Epithelial cell of esophagus (primary cell): ENCODE results near the gene MEG3.

Experiments
- DNase-seq: peaks from one replicate; pipeline ENCODE4 v3.0.0; 2010; ENCODE audit warnings: low read depth
- H3K4me3 ChIP-seq: 2 replicates; pipeline ENCODE4 v1.5.1; 2011; ENCODE audit warnings: mild to moderate bottlenecking, low read length, control low read depth
- CTCF ChIP-seq: IDR thresholded peaks from 2 replicates; pipeline ENCODE4 v1.5.1; 2011; ENCODE audit warnings: low read depth, mild to moderate bottlenecking, low read length, control low read depth, inconsistent platforms; ENCODE audit not compliant: insufficient read depth; ENCODE audit errors: missing control alignments

The MEG3 gene

GRCh38 chr14:100834794-100835547 is 9.1 kb downstream of the MEG3 start:
- TF ChIP-seq CTCF: no peak
- H3K4me3 ChIP-seq: no peak overlapping the region
- DNase-seq: no peak

- no peak for DNase-seq
- TF ChIP-seq CTCF: no peak
- no peak overlapping the region for H3K4me3 ChIP-seq
These were observed 9.8 kb downstream of the MEG3 start for GRCh38 chr14:100835548-100836310.

GRCh38 chr14:100836311-100836805 is 10.4 kb downstream of the MEG3 start:
- TF ChIP-seq CTCF: no peak
- no peak overlapping the region for H3K4me3 ChIP-seq
- DNase-seq: no peak

- H3K4me3 ChIP-seq: no peak overlapping the region
- no peak for TF ChIP-seq CTCF
- no peak for DNase-seq
These were observed 11.3 kb downstream of the MEG3 start for GRCh38 chr14:100836941-100837804.

- no peak overlapping the region for H3K4me3 ChIP-seq
- no peak for DNase-seq
- no peak for TF ChIP-seq CTCF
These were observed 12.0 kb downstream of the MEG3 start for GRCh38 chr14:100837805-100838350.

GRCh38 chr14:100838493-100839314 is 12.8 kb downstream of the MEG3 start:
- TF ChIP-seq CTCF: no peak

More at GRCh38 chr14:100838493-100839314, 12.8 kb downstream of the MEG3 start:
- no peak for DNase-seq
- H3K4me3 ChIP-seq: no peak overlapping the region
